Heart right ventricle (tissue), 16 donors: ENCODE measurements around the gene EBLN1. TPM values are rescaled to one million over a fixed set of nuclear protein-coding genes. Genes with fewer than 3 reads are reported as not detected.

Experiments used
- ATAC-seq, 8 donors: fragments of 200-7000 bp; cut with Tn5 transposase; one replicate each; pipeline ENCODE4 v1.9.1; 2020; ENCODE audit warnings: mild to moderate bottlenecking in 8 of 8, moderate library complexity in 8 of 8, moderate number of reproducible peaks in 1 of 8
- DNase-seq, 2 donors: peaks; one replicate each; pipeline ENCODE4 v3.0.0-alpha.2; 2020
- H3K27ac ChIP-seq, 10 donors: fragments of 200-600 bp; sonication (generic) in 2 of 10; one replicate each; pipeline versions ENCODE4 v1.5.0 to v1.8.0; 2020 to 2022; ENCODE audit warnings: mild to moderate bottlenecking in 3 of 10
- H3K27me3 ChIP-seq, 7 donors: fragments of 200-600 bp; one replicate each; pipeline ENCODE4 v1.8.0; 2021 to 2022; ENCODE audit warnings: mild to moderate bottlenecking in 2 of 7
- H3K36me3 ChIP-seq, 9 donors: fragments of 200-600 bp; sonication (generic) in 1 of 9; one replicate each; pipeline versions ENCODE4 v1.5.0 to v1.8.0; 2020 to 2022; ENCODE audit warnings: mild to moderate bottlenecking in 2 of 9
- H3K4me1 ChIP-seq, 9 donors: fragments of 200-600 bp; sonication (generic) in 1 of 9; one replicate each; pipeline versions ENCODE4 v1.5.0 to v1.8.0; 2020 to 2022; ENCODE audit warnings: mild to moderate bottlenecking in 4 of 9
- H3K4me3 ChIP-seq, 10 donors: fragments of 200-600 bp; sonication (generic) in 2 of 10; one replicate each; pipeline versions ENCODE4 v1.5.0 to v1.8.0; 2020 to 2022; ENCODE audit warnings: mild to moderate bottlenecking in 7 of 10, moderate library complexity in 2 of 10
- H3K9me3 ChIP-seq, 11 donors: fragments of 200-600 bp in 10 of 11; sonication (generic) in 2 of 11; one replicate each; pipeline versions ENCODE4 v1.5.0 to v1.8.0; 2013 to 2022; ENCODE audit warnings: mild to moderate bottlenecking in 2 of 11, control low read depth in 1 of 11, moderate library complexity in 1 of 11
- WGBS, 2 donors: extraction: QIAGEN DNeasy Blood & Tissue Kit; methylation state at CpG; one replicate each; pipeline ENCODE4 v1.1.7; 2013; ENCODE audit warnings: inconsistent platforms in 1 of 2; 5-methylcytosine and 5-hydroxymethylcytosine counted together
- intact Hi-C, 10 donors: fragments of 100-400 bp; cut with DNase I; formaldehyde crosslinking; loops; one replicate each; pipeline versions ENCODE4 v1.11.1 to v1.14.2; 2022
- polyA plus RNA-seq, 2 donors: library from polyadenylated mRNA; stranded (reverse); fragments of 200-250 nt; gene quantifications; one replicate each; pipeline ENCODE4 v1.2.3, GENCODE V29; 2013
- total RNA-seq, 10 donors: library from RNA; stranded (reverse); fragmentation: NEBNext Ultra II Directional in 3 of 10; extraction: Animal tissue kit (Norgen Biotek cat#: 25700) in 3 of 10; gene quantifications; one replicate each; pipeline versions ENCODE4 v1.2.1 to v1.2.4, GENCODE V29; 2021 to 2023
- TF ChIP-seq, protein P1 (sequence below), 9 donors: fragments of 200-600 bp; sonication (generic) in 2 of 9; IDR thresholded peaks; one replicate each; pipeline versions ENCODE4 v1.5.0 to v1.8.0; 2021 to 2022; ENCODE audit warnings: antibody characterized with exemption in 9 of 9, mild to moderate bottlenecking in 5 of 9, moderate library complexity in 1 of 9
- donor health status: Arrhythmogenic right ventricular cardiomyopathy.
- donor health status: ischemic (EF 13 %, LVEDD 7.1; RV severe dilation, severe dysfunction).
- donor health status: healthy with polysubstance abuse.
- donor health status: DM: no; HTN: yes; CAD: no.
- donor health status: DM: no; HTN: no; CAD: no.
- donor health status: ischemic (EF 25% LVEDD 6.9; RV normal size, moderate dysfunction).
- donor health status: ischemic (EF 25% LVEDD 5.7; RV mildly dilated, moderate dysfunction).
- donor health status: healthy.
- donor health status: DM: yes; HTN: yes; CAD: no.
- donor health status: Ischemic cardiomyopathy.
- donor health status: ischemic (EF 35%, LVEDD 5.7; RV mildly dilated, moderate dysfunction).
- donor health status: nonischemic (EF 11% LVEDD 7.7; RV severe dilation, severe dysfunction).
- donor health status: DM: yes; HTN: yes; CAD: no.
- donor health status: PGD.
- donor health status: ischemic (EF 29% LVEDD 5.4; RV normal size, mild dysfunction).
- donor health status: nonischemic (EF 23%, LVEDD 6.1; RV moderate dilation, normal function).

EBLN1 gene
- total and polyA plus RNA-seq, 12 donors = not detected

GRCh38 chr10:22170582-22170981 is 47.2 kb downstream of the EBLN1 start:
- intact Hi-C loops = no loop called here
- ATAC-seq (no peak), DNase-seq (no peak)
- Histone ChIP-seq H3K27me3 (peaks cover 0 to 18% (median 13%) of the 10 kb centered on the region in 7 donors), H3K4me3 (no peak overlapping the region), H3K9me3 (peaks cover 0 to 17% (median 7%) of the 10 kb centered on the region in 11 donors), H3K36me3 (no peaks in the 10 kb centered on the region), H3K27ac (no peak overlapping the region), H3K4me1 (no peaks in the 10 kb centered on the region)
- TF ChIP-seq, protein P1, sequence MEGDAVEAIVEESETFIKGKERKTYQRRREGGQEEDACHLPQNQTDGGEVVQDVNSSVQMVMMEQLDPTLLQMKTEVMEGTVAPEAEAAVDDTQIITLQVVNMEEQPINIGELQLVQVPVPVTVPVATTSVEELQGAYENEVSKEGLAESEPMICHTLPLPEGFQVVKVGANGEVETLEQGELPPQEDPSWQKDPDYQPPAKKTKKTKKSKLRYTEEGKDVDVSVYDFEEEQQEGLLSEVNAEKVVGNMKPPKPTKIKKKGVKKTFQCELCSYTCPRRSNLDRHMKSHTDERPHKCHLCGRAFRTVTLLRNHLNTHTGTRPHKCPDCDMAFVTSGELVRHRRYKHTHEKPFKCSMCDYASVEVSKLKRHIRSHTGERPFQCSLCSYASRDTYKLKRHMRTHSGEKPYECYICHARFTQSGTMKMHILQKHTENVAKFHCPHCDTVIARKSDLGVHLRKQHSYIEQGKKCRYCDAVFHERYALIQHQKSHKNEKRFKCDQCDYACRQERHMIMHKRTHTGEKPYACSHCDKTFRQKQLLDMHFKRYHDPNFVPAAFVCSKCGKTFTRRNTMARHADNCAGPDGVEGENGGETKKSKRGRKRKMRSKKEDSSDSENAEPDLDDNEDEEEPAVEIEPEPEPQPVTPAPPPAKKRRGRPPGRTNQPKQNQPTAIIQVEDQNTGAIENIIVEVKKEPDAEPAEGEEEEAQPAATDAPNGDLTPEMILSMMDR (IDR thresholded peaks at IDR 0.05) = no peak

GRCh38 chr10:22159979-22160378 is 57.8 kb downstream of the EBLN1 start:
- no peaks in the 10 kb centered on the region for H3K9me3 ChIP-seq
- H3K4me3 ChIP-seq = no peak overlapping the region
- TF ChIP-seq, protein P1 (IDR thresholded peaks at IDR 0.05) = no peak
- no peak for ATAC-seq
- intact Hi-C loops = no loop called here
- H3K4me1 ChIP-seq = no peaks in the 10 kb centered on the region
- no peak overlapping the region for H3K27ac ChIP-seq
- no peaks in the 10 kb centered on the region for H3K27me3 ChIP-seq
- no peaks in the 10 kb centered on the region for H3K36me3 ChIP-seq
- no peak for DNase-seq
- WGBS, 2 donors = 68 to 75% methylated on average over 2 of the region's 2 CpGs

DNA sequence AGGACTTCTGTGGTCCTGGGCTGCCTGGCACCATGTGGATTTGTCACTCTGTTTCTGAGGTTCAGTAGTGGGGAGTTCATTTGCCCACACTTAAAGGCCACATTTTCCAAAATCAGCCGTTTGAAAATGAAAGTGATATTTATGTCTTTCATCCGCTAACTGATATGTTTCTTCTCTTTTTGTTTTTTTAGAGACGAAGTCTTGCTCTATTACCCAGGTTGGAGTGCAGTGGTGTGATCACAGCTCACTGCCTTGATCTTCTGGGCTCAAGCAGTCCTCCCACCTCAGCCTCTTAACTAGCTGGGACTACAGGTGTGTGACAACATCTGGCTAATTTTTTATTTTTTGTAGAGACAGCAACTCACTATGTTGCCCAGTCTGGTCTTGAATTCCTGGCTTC is 58.6 kb downstream of the EBLN1 start:
- no peaks in the 10 kb centered on the region for H3K27me3 ChIP-seq
- H3K4me3 ChIP-seq = no peak overlapping the region
- TF ChIP-seq, protein P1 (IDR thresholded peaks at IDR 0.05) = no peak
- no peaks in the 10 kb centered on the region for H3K4me1 ChIP-seq
- ATAC-seq (no peak), DNase-seq (no peak)
- intact Hi-C loops = no loop called here
- 81 to 88% methylated on average over 3 of the region's 3 CpGs for WGBS, 2 donors
- no peaks in the 10 kb centered on the region for H3K36me3 ChIP-seq
- no peak overlapping the region for H3K27ac ChIP-seq
- H3K9me3 ChIP-seq = no peaks in the 10 kb centered on the region

Other genes with a start within 250 kb of the EBLN1 start
- 10 to 100 TPM in 6 of 10 donors, 1 to 10 TPM in 4; 8.9 to 18.1 (median 11.4) TPM for gene DNAJC1, start 214.3 kb downstream of the EBLN1 start, total RNA-seq
- gene DNAJC1, start 214.3 kb downstream of the EBLN1 start, polyA plus RNA-seq = 10 to 100 TPM; 10.5 to 26.8 TPM
- gene COMMD3, start 98.4 kb upstream of the EBLN1 start, total RNA-seq = 10 to 100 TPM; 72.7 to 95.0 (median 80.6) TPM
- gene COMMD3, start 98.4 kb upstream of the EBLN1 start, polyA plus RNA-seq = 10 to 100 TPM; 62.2 to 84.9 TPM
- 10 to 100 TPM; 26.1 to 44.1 (median 34.5) TPM for gene BMI1, start 103.1 kb upstream of the EBLN1 start, total RNA-seq
- gene BMI1, start 103.1 kb upstream of the EBLN1 start, polyA plus RNA-seq = 10 to 100 TPM; 15.0 to 19.0 TPM
- gene SPAG6, start 127.5 kb upstream of the EBLN1 start, total RNA-seq = not detected
- under 1 TPM in 1 of 2 donors, not detected in 1; 0.01 TPM for gene SPAG6, start 127.5 kb upstream of the EBLN1 start, polyA plus RNA-seq